Hepatocyte (in vitro differentiated cells): ENCODE measurements around the gene SSR3.

Source experiments
- EZH2 ChIP-seq: fragments of 200-600 bp; sonication (generic); IDR thresholded peaks from 2 replicates; pipeline ENCODE4 v1.6.1; 2016; ENCODE audit warnings: antibody characterized with exemption, mild to moderate bottlenecking, borderline replicate concordance
- EZH2phosphoT487 ChIP-seq: fragments of 200-600 bp; sonication (generic); IDR thresholded peaks from one replicate; pipeline ENCODE4 v1.6.1; 2018; ENCODE audit warnings: antibody characterized with exemption, mild to moderate bottlenecking, low read depth, moderate library complexity; ENCODE audit not compliant: unreplicated experiment, severe bottlenecking
- TF ChIP-seq, protein P1 (sequence below): fragments of 200-600 bp; sonication (generic); IDR thresholded peaks from 2 replicates; pipeline ENCODE4 v1.5.1; 2016; ENCODE audit warnings: antibody characterized with exemption, mild to moderate bottlenecking; ENCODE audit not compliant: poor library complexity

DNA sequence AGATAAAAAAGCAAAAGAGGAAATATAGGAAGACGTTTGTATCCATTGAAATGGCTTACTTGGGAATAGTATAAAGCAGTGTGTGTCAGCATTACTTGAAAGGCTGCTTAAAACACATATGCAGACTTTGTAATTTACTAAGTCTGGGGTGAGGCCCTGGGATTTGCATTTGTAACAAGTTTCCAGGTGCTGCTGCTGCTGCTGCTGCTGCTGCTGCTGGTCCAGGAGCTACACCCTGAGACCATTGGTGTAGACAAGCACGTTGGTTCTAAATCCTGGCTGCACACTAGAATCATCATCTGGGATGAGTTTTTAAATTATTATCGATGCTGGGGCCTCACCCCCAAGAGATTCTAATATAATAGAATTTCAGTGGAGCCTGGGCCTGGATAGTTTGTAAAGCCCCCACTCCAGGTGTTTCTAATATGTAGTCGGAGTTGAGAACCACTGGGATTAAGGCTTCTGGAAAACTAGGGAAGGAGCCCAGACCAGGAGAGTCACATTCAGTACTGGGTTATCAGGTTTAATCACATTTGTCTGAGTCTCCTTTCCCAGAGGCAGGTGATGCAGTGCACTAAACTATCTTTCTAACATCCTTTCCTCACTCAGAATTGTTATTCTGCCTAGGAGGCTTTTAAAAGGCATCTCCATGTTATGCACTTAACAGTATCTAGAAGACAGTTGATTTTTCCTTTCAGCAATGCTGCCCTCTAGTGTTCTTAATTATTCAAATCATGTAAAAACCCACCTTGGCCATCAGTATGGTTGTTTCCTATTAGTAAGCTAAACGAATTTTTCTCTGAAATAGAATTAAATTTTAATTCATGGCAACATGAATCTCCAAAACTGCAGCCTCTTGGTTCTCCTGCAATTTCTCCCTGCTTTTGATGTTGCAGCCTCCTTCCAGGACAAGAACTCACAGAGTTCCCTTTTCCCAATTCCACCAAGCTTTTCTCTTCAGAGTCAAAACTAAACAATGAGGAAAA is 45.4 kb downstream of the SSR3 start:
- TF ChIP-seq, protein P1, sequence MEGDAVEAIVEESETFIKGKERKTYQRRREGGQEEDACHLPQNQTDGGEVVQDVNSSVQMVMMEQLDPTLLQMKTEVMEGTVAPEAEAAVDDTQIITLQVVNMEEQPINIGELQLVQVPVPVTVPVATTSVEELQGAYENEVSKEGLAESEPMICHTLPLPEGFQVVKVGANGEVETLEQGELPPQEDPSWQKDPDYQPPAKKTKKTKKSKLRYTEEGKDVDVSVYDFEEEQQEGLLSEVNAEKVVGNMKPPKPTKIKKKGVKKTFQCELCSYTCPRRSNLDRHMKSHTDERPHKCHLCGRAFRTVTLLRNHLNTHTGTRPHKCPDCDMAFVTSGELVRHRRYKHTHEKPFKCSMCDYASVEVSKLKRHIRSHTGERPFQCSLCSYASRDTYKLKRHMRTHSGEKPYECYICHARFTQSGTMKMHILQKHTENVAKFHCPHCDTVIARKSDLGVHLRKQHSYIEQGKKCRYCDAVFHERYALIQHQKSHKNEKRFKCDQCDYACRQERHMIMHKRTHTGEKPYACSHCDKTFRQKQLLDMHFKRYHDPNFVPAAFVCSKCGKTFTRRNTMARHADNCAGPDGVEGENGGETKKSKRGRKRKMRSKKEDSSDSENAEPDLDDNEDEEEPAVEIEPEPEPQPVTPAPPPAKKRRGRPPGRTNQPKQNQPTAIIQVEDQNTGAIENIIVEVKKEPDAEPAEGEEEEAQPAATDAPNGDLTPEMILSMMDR, result peak; percentile 73
- TF ChIP-seq EZH2phosphoT487, result no peak
- TF ChIP-seq EZH2, result no peak
